HCT116 (cell line): Measurements from ENCODE around the gene SYNE1. TPM values are rescaled to one million over a fixed set of nuclear protein-coding genes. Genes with fewer than 3 reads are reported as not detected.

ENCODE experiments used
- ATAC-seq: fragments of 200-7000 bp; cut with Tn5 transposase; 2 replicates; pipeline ENCODE4 v1.9.1; 2020; ENCODE audit warnings: mild to moderate bottlenecking, moderate library complexity
- BruUV-seq: library from RNA; stranded (reverse); fragments of 400-500 nt; replicated peaks from 2 replicates; lab custom pipeline; 2021; lab: Mats Ljungman, UMichigan
- CTCF ChIA-PET: fragments of 300-600 bp; sonication (Branson Sonifier 250); formaldehyde crosslinking; loops from one replicate; lab custom pipeline; 2021; ENCODE audit warnings: antibody characterized with exemption; lab: Charles Lee
- POLR2A ChIA-PET: fragments of 300-600, 350-600 bp; sonication (Branson Sonifier 250); formaldehyde crosslinking; loops from one replicate; lab custom pipeline; 2021; ENCODE audit warnings: antibody characterized with exemption; lab: Charles Lee
- RAD21 ChIA-PET, 2 experiments: fragments of 300-600 bp; sonication (Branson Sonifier 250); formaldehyde crosslinking; loops; one replicate each; lab custom pipeline; 2023; ENCODE audit warnings: low total read pairs in 2 of 2; ENCODE audit not compliant: uncharacterized antibody in 2 of 2, unreplicated experiment in 2 of 2, low non-redundant PET in 1 of 2; lab: Charles Lee
- DNase-seq: peaks from one replicate; pipeline ENCODE4 v3.0.0-alpha.2; 2010; ENCODE audit warnings: low read depth, low spot score
- H2AFZ ChIP-seq: fragments of 200-600 bp; shearing (Covaris generic), sonication (generic); 2 replicates; pipeline ENCODE4 v1.6.1; 2017; ENCODE audit warnings: low read depth, mixed run types, mixed read lengths, antibody characterized with exemption, low read length; ENCODE audit not compliant: poor library complexity, severe bottlenecking
- H3K27ac ChIP-seq: 2 replicates; pipeline ENCODE4 v1.5.1; 2012; ENCODE audit warnings: low read depth, low read length
- H3K27me3 ChIP-seq: fragments of 200-600 bp; sonication (generic); 2 replicates; pipeline ENCODE4 v1.6.1; 2016; ENCODE audit warnings: mixed run types, low read length, mixed read lengths; ENCODE audit not compliant: insufficient read depth
- H3K36me3 ChIP-seq, 2 experiments: fragments of 200-500 bp in 1 of 2; fragments of 200-600 bp in 1 of 2; sonication (Bioruptor generic) in 1 of 2; sonication (generic) in 1 of 2; 2 replicates each; pipeline versions ENCODE4 v1.5.1 to v1.6.1; 2014 to 2016; ENCODE audit warnings: low read length in 2 of 2, inconsistent platforms in 1 of 2, mixed read lengths in 1 of 2, mixed run types in 1 of 2; ENCODE audit not compliant: insufficient read depth in 2 of 2, control insufficient read depth in 1 of 2
- H3K4me1 ChIP-seq, 2 experiments: fragments of 200-600 bp in 1 of 2; sonication (generic) in 1 of 2; 2 replicates each; pipeline versions ENCODE4 v1.5.1 to v1.6.1; 2012 to 2017; ENCODE audit warnings: low read length in 2 of 2, inconsistent platforms in 1 of 2, mild to moderate bottlenecking in 1 of 2, mixed read lengths in 1 of 2, mixed run types in 1 of 2, moderate library complexity in 1 of 2; ENCODE audit not compliant: insufficient read depth in 2 of 2, control insufficient read depth in 1 of 2
- H3K4me2 ChIP-seq: fragments of 200-600 bp; sonication (generic); 2 replicates; pipeline ENCODE4 v1.6.1; 2017; ENCODE audit warnings: mixed run types, low read length, mixed read lengths
- H3K4me3 ChIP-seq, 2 experiments: fragments of 200-600 bp in 1 of 2; sonication (generic) in 1 of 2; replicated peaks in 1 of 2; 2 replicates each; pipeline ENCODE4 v1.5.1; 2011 to 2016; ENCODE audit warnings: low read length in 2 of 2, control low read depth in 1 of 2, low read depth in 1 of 2, mild to moderate bottlenecking in 1 of 2, mixed read lengths in 1 of 2, mixed run types in 1 of 2
- H3K79me2 ChIP-seq: fragments of 200-600 bp; sonication (generic); 2 replicates; pipeline ENCODE4 v1.6.1; 2017; ENCODE audit warnings: mild to moderate bottlenecking, mixed run types, low read length, moderate library complexity, mixed read lengths; ENCODE audit not compliant: insufficient read depth
- H3K9ac ChIP-seq: fragments of 200-600 bp; sonication (generic); 2 replicates; pipeline ENCODE4 v1.6.1; 2016; ENCODE audit warnings: low read length, mixed read lengths
- H3K9me2 ChIP-seq: fragments of 200-600 bp; sonication (generic), shearing (Covaris generic); 2 replicates; pipeline ENCODE4 v1.6.1; 2017; ENCODE audit warnings: mixed run types, mild to moderate bottlenecking, moderate library complexity; ENCODE audit not compliant: insufficient read depth
- H3K9me3 ChIP-seq, 2 experiments: fragments of 200-500 bp in 1 of 2; fragments of 200-600 bp in 1 of 2; sonication (Bioruptor generic) in 1 of 2; sonication (generic) in 1 of 2; 2 replicates each; pipeline ENCODE4 v1.6.1; 2014 to 2017; ENCODE audit warnings: low read length in 2 of 2, mixed read lengths in 2 of 2, inconsistent platforms in 1 of 2, low read depth in 1 of 2, mild to moderate bottlenecking in 1 of 2, mixed run types in 1 of 2, moderate library complexity in 1 of 2; ENCODE audit not compliant: control insufficient read depth in 1 of 2, insufficient read depth in 1 of 2
- H4K20me1 ChIP-seq: fragments of 200-600 bp; sonication (generic), shearing (Covaris generic); 2 replicates; pipeline ENCODE4 v1.6.1; 2017; ENCODE audit warnings: mixed run types, mild to moderate bottlenecking, moderate library complexity; ENCODE audit not compliant: insufficient read depth
- ELF1 ChIP-seq: IDR thresholded peaks from 2 replicates; pipeline ENCODE4 v1.6.1; 2012; ENCODE audit warnings: low read depth, borderline replicate concordance
- EZH2 ChIP-seq: fragments of 200-600 bp; sonication (generic); IDR thresholded peaks from 2 replicates; pipeline ENCODE4 v1.6.1; 2017; ENCODE audit warnings: antibody characterized with exemption, mixed run types
- EZH2phosphoT487 ChIP-seq: fragments of 200-600 bp; IDR thresholded peaks from 2 replicates; pipeline ENCODE4 v1.6.1; 2018; ENCODE audit warnings: antibody characterized with exemption, borderline replicate concordance
- FOSL1 ChIP-seq: IDR thresholded peaks from 2 replicates; pipeline ENCODE4 v1.6.1; 2012; ENCODE audit warnings: low read depth
- POLR2A ChIP-seq: IDR thresholded peaks from 2 replicates; pipeline ENCODE4 v1.7.0; 2011; ENCODE audit warnings: borderline replicate concordance; ENCODE audit not compliant: insufficient read depth, insufficient read length; ENCODE audit errors: extremely low read depth
- POLR2AphosphoS5 ChIP-seq: IDR thresholded peaks from 2 replicates; pipeline ENCODE4 v1.6.1; 2011; ENCODE audit warnings: mild to moderate bottlenecking, low read depth, low read length, moderate library complexity
- RAD21 ChIP-seq: IDR thresholded peaks from 2 replicates; pipeline ENCODE4 v1.6.1; 2012; ENCODE audit warnings: low read depth, mild to moderate bottlenecking
- REST ChIP-seq: IDR thresholded peaks from 2 replicates; pipeline ENCODE4 v1.6.1; 2012; ENCODE audit warnings: low read depth
- TCF7L2 ChIP-seq: IDR thresholded peaks from 2 replicates; pipeline ENCODE4 v1.7.0; 2011; ENCODE audit warnings: borderline replicate concordance, inconsistent platforms; ENCODE audit not compliant: insufficient read depth, insufficient read length; ENCODE audit errors: extremely low read depth
- ZBTB33 ChIP-seq: IDR thresholded peaks from 2 replicates; pipeline ENCODE4 v1.6.1; 2011; ENCODE audit warnings: mild to moderate bottlenecking, low read length, moderate library complexity; ENCODE audit not compliant: insufficient replicate concordance; ENCODE audit errors: extremely low read depth
- ZNF274 ChIP-seq: fragments of 200-500 bp; sonication (Bioruptor generic); IDR thresholded peaks from 2 replicates; pipeline ENCODE4 v1.6.1; 2014; ENCODE audit warnings: mild to moderate bottlenecking, low read depth, low read length, inconsistent platforms
- intact Hi-C: fragments of 100-400 bp; cut with micrococcal nuclease; formaldehyde crosslinking; loops from 2 replicates; pipeline ENCODE4 v1.10.0; 2022
- total RNA-seq: library from RNA; stranded (reverse); gene quantifications from one replicate; pipeline ENCODE4 v1.2.1, GENCODE V29; 2021; ENCODE audit not compliant: unreplicated experiment

SYNE1 gene
- total RNA-seq, 1 experiment from 2014 or later: 5.4 TPM

- TF ChIP-seq ZNF274 (no peak), EZH2 (no peak), EZH2phosphoT487 (no peak), POLR2A (no peak), RAD21 (no peak), REST (no peak), FOSL1 (no peak), ZBTB33 (no peak), POLR2AphosphoS5 (no peak), ELF1 (no peak), TCF7L2 (no peak)
- no peaks in the 10 kb centered on the region for H3K4me1 ChIP-seq
- ChIA-PET POLR2A (no interaction called here), RAD21 (no interaction called here), CTCF (no interaction called here)
- no TSS peak for BruUV-seq
- ATAC-seq (no peak), DNase-seq (no peak)
- no peak overlapping the region for H2AFZ ChIP-seq
- no peak overlapping the region for H3K4me2 ChIP-seq
- H3K27me3 ChIP-seq: no peaks in the 10 kb centered on the region
- intact Hi-C loops: no loop called here
- no peak overlapping the region for H3K4me3 ChIP-seq
- H4K20me1 ChIP-seq: no peaks in the 10 kb centered on the region
- H3K9ac ChIP-seq: no peak overlapping the region
- H3K9me3 ChIP-seq: no peaks in the 10 kb centered on the region
- H3K27ac ChIP-seq: no peak overlapping the region
- no peaks in the 10 kb centered on the region for H3K9me2 ChIP-seq
- no peaks in the 10 kb centered on the region for H3K36me3 ChIP-seq
- H3K79me2 ChIP-seq: no peaks in the 10 kb centered on the region
Measured at GRCh38 chr6:152391179-152391880, 245.8 kb downstream of the SYNE1 start.
